Endothelial cell (in vitro differentiated cells): Measurements from ENCODE around the gene FBXO34. TPM values are rescaled to one million over a fixed set of nuclear protein-coding genes. Genes with fewer than 3 reads are reported as not detected.

Experiments used
- DNase-seq: peaks from one replicate; pipeline ENCODE4 v3.0.0; 2021; ENCODE audit warnings: low spot score
- H3K27ac Mint-ChIP-seq: one replicate; pipeline ENCODE4 v1.8.0; 2021; ENCODE audit warnings: mixed read lengths, inconsistent platforms; ENCODE audit not compliant: unreplicated experiment
- H3K27me3 Mint-ChIP-seq: one replicate; pipeline ENCODE4 v1.8.0; 2021; ENCODE audit warnings: mild to moderate bottlenecking, moderate library complexity, mixed read lengths, inconsistent platforms; ENCODE audit not compliant: unreplicated experiment
- H3K36me3 Mint-ChIP-seq: one replicate; pipeline ENCODE4 v1.8.0; 2021; ENCODE audit warnings: mild to moderate bottlenecking, low read depth, mixed read lengths, inconsistent platforms; ENCODE audit not compliant: unreplicated experiment
- H3K4me1 Mint-ChIP-seq: one replicate; pipeline ENCODE4 v1.8.0; 2021; ENCODE audit warnings: mild to moderate bottlenecking, mixed read lengths, inconsistent platforms; ENCODE audit not compliant: unreplicated experiment
- H3K4me3 Mint-ChIP-seq: one replicate; pipeline ENCODE4 v1.8.0; 2021; ENCODE audit warnings: mild to moderate bottlenecking, mixed read lengths, inconsistent platforms; ENCODE audit not compliant: unreplicated experiment
- H3K9me3 Mint-ChIP-seq: one replicate; pipeline ENCODE4 v1.8.0; 2021; ENCODE audit warnings: mixed read lengths, inconsistent platforms; ENCODE audit not compliant: unreplicated experiment
- CTCF ChIP-seq: fragments of 200-600 bp; sonication (generic); IDR thresholded peaks from one replicate; pipeline ENCODE4 v1.5.0; 2021; ENCODE audit warnings: antibody characterized with exemption; ENCODE audit not compliant: unreplicated experiment
- total RNA-seq: library from RNA; stranded (reverse); fragmentation: NEBNext Ultra II Directional; extraction: Animal tissue kit (Norgen Biotek cat#: 25700); gene quantifications from one replicate; pipeline ENCODE4 v1.2.1, GENCODE V29; 2021; ENCODE audit not compliant: unreplicated experiment

FBXO34 gene
- total RNA-seq, 1 donor from 2014 or later: 14.2 TPM

GRCh38 chr14:55301437-55302121, 30.4 kb downstream of the FBXO34 start:
- DNase-seq: no peak
- no peak for TF ChIP-seq CTCF

DNA sequence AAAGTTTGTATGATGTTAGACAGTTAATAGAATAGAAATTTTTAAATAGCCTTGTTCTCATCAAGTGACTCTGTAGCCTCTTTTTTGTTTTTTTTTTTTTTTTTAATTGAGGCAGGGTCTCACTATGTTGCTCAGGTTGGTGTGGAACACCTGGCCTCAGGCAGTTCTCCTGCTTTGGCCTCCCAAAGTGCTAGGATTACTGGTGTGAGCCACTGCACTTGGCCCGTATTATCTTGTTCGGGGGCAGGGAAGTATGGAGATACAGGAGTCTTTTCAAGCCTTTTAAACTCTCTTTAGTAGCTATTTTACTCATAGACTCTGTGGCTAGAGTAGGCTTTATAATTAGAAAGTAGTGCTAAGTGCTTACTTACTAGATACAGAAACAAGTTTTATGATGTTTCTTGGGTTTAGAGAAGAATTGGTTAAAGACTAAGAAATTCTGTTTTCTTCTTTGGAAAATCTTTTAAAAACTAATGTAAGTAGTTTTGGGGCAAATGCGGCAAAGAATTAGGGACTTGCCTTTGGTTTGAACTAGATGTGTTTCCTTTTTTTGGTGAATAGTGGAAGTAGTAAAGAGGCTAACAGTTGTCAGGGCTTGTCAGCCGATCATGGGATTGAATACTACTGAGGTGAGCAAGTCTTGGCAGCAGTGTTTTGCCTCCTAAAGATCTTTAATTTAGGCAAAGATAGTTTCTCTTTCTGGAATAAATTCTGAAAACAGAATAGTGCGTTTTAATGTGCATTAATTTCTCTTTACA, 31.3 kb downstream of the FBXO34 start:
- H3K27me3 Mint-ChIP-seq: no peaks in the 10 kb centered on the region
- H3K9me3 Mint-ChIP-seq: no peaks in the 10 kb centered on the region
- TF ChIP-seq CTCF: no peak
- H3K27ac Mint-ChIP-seq: no peak overlapping the region
- H3K36me3 Mint-ChIP-seq: no peaks in the 10 kb centered on the region
- no peaks in the 10 kb centered on the region for H3K4me1 Mint-ChIP-seq
- no peak overlapping the region for H3K4me3 Mint-ChIP-seq
- DNase-seq: no peak

More at GRCh38 chr14:55301437-55302121, 30.4 kb downstream of the FBXO34 start:
- H3K4me3 Mint-ChIP-seq: no peak overlapping the region
- no peaks in the 10 kb centered on the region for H3K36me3 Mint-ChIP-seq
- no peaks in the 10 kb centered on the region for H3K27me3 Mint-ChIP-seq
- H3K27ac Mint-ChIP-seq: no peak overlapping the region
- no peaks in the 10 kb centered on the region for H3K4me1 Mint-ChIP-seq
- no peaks in the 10 kb centered on the region for H3K9me3 Mint-ChIP-seq

- Mint-ChIP-seq H3K4me3 (no peak overlapping the region), H3K27ac (no peak overlapping the region), H3K9me3 (no peaks in the 10 kb centered on the region), H3K27me3 (no peaks in the 10 kb centered on the region), H3K4me1 (no peaks in the 10 kb centered on the region), H3K36me3 (no peaks in the 10 kb centered on the region)
- TF ChIP-seq CTCF: no peak
- DNase-seq: no peak
These were observed 31.9 kb downstream of the FBXO34 start for GRCh38 chr14:55303125-55303499.

DNA sequence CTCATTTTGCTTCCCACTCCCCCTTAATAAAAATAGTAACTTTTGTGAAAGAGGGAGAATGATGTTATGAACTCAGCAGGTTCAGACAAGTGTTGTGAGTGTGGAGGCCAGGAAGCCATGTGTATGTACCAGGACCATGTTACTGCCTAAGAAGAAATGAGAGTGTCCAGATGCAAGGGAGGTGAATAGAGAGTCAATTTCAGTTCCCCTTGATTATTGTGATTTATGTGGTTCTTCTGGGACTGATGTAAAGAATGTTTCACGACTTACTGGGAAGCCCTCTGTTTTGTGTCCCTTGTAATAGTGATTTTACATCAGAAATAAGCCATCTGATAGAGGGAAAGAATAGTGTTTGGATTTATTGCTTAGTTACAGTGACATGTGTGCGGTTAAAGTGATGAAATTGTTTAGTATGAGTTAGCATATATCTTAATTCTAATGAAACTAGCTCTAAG, 32.5 kb downstream of the FBXO34 start:
- Mint-ChIP-seq H3K4me1 (no peaks in the 10 kb centered on the region), H3K36me3 (no peaks in the 10 kb centered on the region), H3K9me3 (no peaks in the 10 kb centered on the region), H3K4me3 (no peak overlapping the region), H3K27ac (no peak overlapping the region), H3K27me3 (no peaks in the 10 kb centered on the region)
- TF ChIP-seq CTCF: no peak
- no peak for DNase-seq
